H1 (cell line): Measurements from ENCODE around the gene PALM2AKAP2. TPM values are rescaled to one million over a fixed set of nuclear protein-coding genes. Genes with fewer than 3 reads are reported as not detected.

Experiments
- CTCF ChIA-PET: fragments of 300-600 bp; sonication (Branson Sonifier 250); formaldehyde crosslinking; loops from one replicate; lab custom pipeline; 2021; ENCODE audit not compliant: partially characterized antibody; lab: Charles Lee
- POLR2A ChIA-PET: fragments of 300-600 bp; sonication (Branson Sonifier 250); formaldehyde crosslinking; loops from one replicate; lab custom pipeline; 2021; ENCODE audit warnings: inconsistent platforms; ENCODE audit not compliant: partially characterized antibody; lab: Charles Lee
- DNase-seq, 2 experiments: peaks; one replicate each; pipeline versions ENCODE4 v3.0.0 to v3.0.0-alpha.2; 2010 to 2022; ENCODE audit warnings: low spot score in 2 of 2, low read depth in 1 of 2, mixed read lengths in 1 of 2
- FAIRE-seq: peaks from 2 replicates; lab custom pipeline; 2011; peaks lifted over from hg19 to GRCh38; lab: Jason Lieb, UNC
- H2AFZ ChIP-seq: 2 replicates; pipeline ENCODE4 v1.8.1; 2012; ENCODE audit warnings: low read length, inconsistent platforms
- H2AK5ac ChIP-seq: 2 replicates; pipeline ENCODE4 v1.6.1; 2013; ENCODE audit warnings: low read depth, low read length
- H2BK120ac ChIP-seq: replicated peaks from 2 replicates; pipeline ENCODE3; 2013; ENCODE audit warnings: low read depth, low read length, inconsistent platforms
- H2BK12ac ChIP-seq: 2 replicates; pipeline ENCODE4 v1.6.1; 2013; ENCODE audit warnings: low read depth, low read length
- H2BK15ac ChIP-seq: 2 replicates; pipeline ENCODE4 v1.6.1; 2013; ENCODE audit warnings: low read length
- H2BK20ac ChIP-seq: 2 replicates; pipeline ENCODE4 v1.6.1; 2013; ENCODE audit warnings: low read length
- H2BK5ac ChIP-seq: 2 replicates; pipeline ENCODE4 v1.6.1; 2013; ENCODE audit warnings: low read depth, low read length
- H3K14ac ChIP-seq: 2 replicates; pipeline ENCODE4 v1.6.1; 2013; ENCODE audit warnings: inconsistent platforms; ENCODE audit not compliant: insufficient read length
- H3K18ac ChIP-seq: 2 replicates; pipeline ENCODE4 v1.6.1; 2013; ENCODE audit warnings: low read length; ENCODE audit errors: extremely low read depth
- H3K23ac ChIP-seq: 2 replicates; pipeline ENCODE4 v1.6.1; 2013; ENCODE audit warnings: inconsistent platforms; ENCODE audit not compliant: insufficient read length
- H3K23me2 ChIP-seq: 2 replicates; pipeline ENCODE4 v1.6.1; 2013; ENCODE audit warnings: low read depth, low read length
- H3K27ac ChIP-seq: 2 replicates; pipeline ENCODE4 v1.6.1; 2011; ENCODE audit warnings: low read depth, low read length, inconsistent platforms
- H3K27me3 ChIP-seq, 4 experiments: replicated peaks in 1 of 4; 1 replicate in 1 of 4; 2 replicates in 3 of 4; pipeline versions ENCODE4 v1.6.1 to v1.8.1; 2011 to 2013; ENCODE audit warnings: low read length in 3 of 4, mild to moderate bottlenecking in 3 of 4, inconsistent platforms in 2 of 4, mixed read lengths in 2 of 4, moderate library complexity in 1 of 4; ENCODE audit not compliant: control insufficient read depth in 3 of 4, insufficient read depth in 3 of 4; ENCODE audit errors: extremely low read depth in 1 of 4
- H3K36me3 ChIP-seq, 4 experiments: 2 replicates each; pipeline versions ENCODE4 v1.6.1 to v1.8.1; 2011 to 2013; ENCODE audit warnings: mild to moderate bottlenecking in 4 of 4, low read length in 3 of 4, moderate library complexity in 2 of 4, control low read depth in 1 of 4, inconsistent platforms in 1 of 4; ENCODE audit not compliant: insufficient read depth in 4 of 4, control insufficient read depth in 2 of 4
- H3K4ac ChIP-seq: replicated peaks from 2 replicates; pipeline ENCODE3; 2013; ENCODE audit warnings: low read length, low read depth, mixed read lengths, inconsistent platforms; ENCODE audit not compliant: insufficient read length
- H3K4me1 ChIP-seq, 4 experiments: replicated peaks in 1 of 4; 1 replicate in 1 of 4; 2 replicates in 3 of 4; pipeline versions ENCODE4 v1.6.1 to v1.8.1; 2011 to 2013; ENCODE audit warnings: low read length in 3 of 4, inconsistent platforms in 2 of 4, mixed read lengths in 1 of 4; ENCODE audit not compliant: insufficient read depth in 4 of 4, control insufficient read depth in 3 of 4
- H3K4me2 ChIP-seq, 2 experiments: 2 replicates each; pipeline versions ENCODE4 v1.6.1 to v1.8.1; 2011 to 2013; ENCODE audit warnings: low read depth in 2 of 2, low read length in 2 of 2, control low read depth in 1 of 2, inconsistent platforms in 1 of 2, mild to moderate bottlenecking in 1 of 2; ENCODE audit not compliant: insufficient read depth in 1 of 2
- H3K4me3 ChIP-seq, 4 experiments: fragments of 200-600, 300-600 bp in 1 of 4; sonication (generic), shearing (Covaris generic), sonication (Bioruptor Twin) in 1 of 4; 2 replicates each; pipeline versions ENCODE4 v1.5.1 to v1.8.1; 2011 to 2016; ENCODE audit warnings: low read length in 4 of 4, low read depth in 3 of 4, control low read depth in 2 of 4, inconsistent platforms in 2 of 4, mild to moderate bottlenecking in 2 of 4, mixed read lengths in 1 of 4, moderate library complexity in 1 of 4; ENCODE audit not compliant: insufficient read depth in 2 of 4; ENCODE audit errors: extremely low read depth in 1 of 4
- H3K56ac ChIP-seq: replicated peaks from 2 replicates; pipeline ENCODE3; 2013; ENCODE audit warnings: low read depth, mild to moderate bottlenecking, mixed read lengths, low read length, inconsistent platforms; ENCODE audit not compliant: insufficient read length
- H3K79me1 ChIP-seq: 2 replicates; pipeline ENCODE4 v1.6.1; 2013; ENCODE audit warnings: low read depth, low read length, control low read depth
- H3K79me2 ChIP-seq, 2 experiments: 2 replicates each; pipeline versions ENCODE4 v1.6.1 to v1.8.1; 2012 to 2013; ENCODE audit warnings: low read length in 2 of 2, mild to moderate bottlenecking in 2 of 2, inconsistent platforms in 1 of 2; ENCODE audit not compliant: insufficient read depth in 2 of 2, control insufficient read depth in 1 of 2
- H3K9ac ChIP-seq, 4 experiments: replicated peaks in 1 of 4; 1 replicate in 1 of 4; 2 replicates in 3 of 4; pipeline versions ENCODE4 v1.6.1 to v1.8.1; 2011 to 2013; ENCODE audit warnings: low read depth in 3 of 4, low read length in 3 of 4, control low read depth in 2 of 4, mild to moderate bottlenecking in 2 of 4, moderate library complexity in 2 of 4, inconsistent platforms in 1 of 4; ENCODE audit errors: extremely low read depth in 1 of 4
- H3K9me3 ChIP-seq, 2 experiments: 2 replicates each; pipeline versions ENCODE4 v1.6.1 to v1.8.1; 2012 to 2013; ENCODE audit warnings: mild to moderate bottlenecking in 2 of 2, moderate library complexity in 2 of 2, control low read depth in 1 of 2, inconsistent platforms in 1 of 2, low read depth in 1 of 2, low read length in 1 of 2, mixed read lengths in 1 of 2; ENCODE audit not compliant: insufficient read depth in 2 of 2
- H4K20me1 ChIP-seq, 2 experiments: replicated peaks in 1 of 2; 2 replicates each; pipeline versions ENCODE3 to v1.8.1; 2011 to 2013; ENCODE audit warnings: inconsistent platforms in 2 of 2, low read length in 2 of 2, mild to moderate bottlenecking in 1 of 2; ENCODE audit not compliant: insufficient read depth in 2 of 2, control insufficient read depth in 1 of 2
- H4K5ac ChIP-seq: 2 replicates; pipeline ENCODE4 v1.6.1; 2013; ENCODE audit warnings: low read length, low read depth, mixed read lengths, inconsistent platforms; ENCODE audit not compliant: insufficient read length
- H4K8ac ChIP-seq: 2 replicates; pipeline ENCODE4 v1.8.0; 2013; ENCODE audit warnings: mild to moderate bottlenecking, moderate library complexity, low read length, inconsistent platforms; ENCODE audit not compliant: insufficient read depth; ENCODE audit errors: extremely low read depth
- H4K91ac ChIP-seq: replicated peaks from 2 replicates; pipeline ENCODE3; 2013; ENCODE audit warnings: low read length, mixed read lengths, inconsistent platforms; ENCODE audit not compliant: insufficient read length
- BCL11A ChIP-seq, 2 experiments: IDR thresholded peaks; one replicate each; pipeline ENCODE4 v1.6.1; 2011; ENCODE audit warnings: low read depth in 2 of 2, low read length in 2 of 2, mild to moderate bottlenecking in 2 of 2
- HDAC2 ChIP-seq, 2 experiments: fragments of 300-600 bp in 1 of 2; sonication (generic) in 1 of 2; IDR thresholded peaks; 2 replicates each; pipeline ENCODE4 v1.6.1; 2011 to 2012; ENCODE audit warnings: low read depth in 2 of 2, low read length in 2 of 2, mild to moderate bottlenecking in 2 of 2, moderate library complexity in 2 of 2, borderline replicate concordance in 1 of 2, inconsistent platforms in 1 of 2
- HDAC6 ChIP-seq: IDR thresholded peaks from one replicate; pipeline ENCODE4 v1.7.1; 2012; ENCODE audit warnings: low read depth, mild to moderate bottlenecking, inconsistent platforms, low read length, moderate library complexity
- KDM1A ChIP-seq: fragments of 200-600, 300-600 bp; sonication (generic); IDR thresholded peaks from 2 replicates; pipeline ENCODE4 v1.7.1; 2016; ENCODE audit warnings: mild to moderate bottlenecking, low read length, borderline replicate concordance
- KDM5A ChIP-seq: fragments of 200-600 bp; IDR thresholded peaks from 2 replicates; pipeline ENCODE4 v1.7.1; 2012; ENCODE audit warnings: mild to moderate bottlenecking, low read length, inconsistent platforms, mixed read lengths
- NRF1 ChIP-seq: IDR thresholded peaks from 2 replicates; pipeline ENCODE4 v1.6.1; 2011; ENCODE audit warnings: mild to moderate bottlenecking, low read depth, low read length, improper control_type of control experiment
- SIN3A ChIP-seq, 2 experiments: IDR thresholded peaks in 1 of 2; conservative IDR thresholded peaks in 1 of 2; 2 replicates each; pipeline ENCODE4 v1.6.1; 2011 to 2012; ENCODE audit warnings: low read length in 2 of 2, improper control_type of control experiment in 1 of 2, low read depth in 1 of 2, mild to moderate bottlenecking in 1 of 2
- TAF7 ChIP-seq: optimal IDR thresholded peaks from 2 replicates; pipeline ENCODE3; 2011; ENCODE audit warnings: low read depth, mild to moderate bottlenecking, inconsistent platforms, low read length, moderate library complexity, borderline replicate concordance
- WGBS, 2 experiments: shearing (Covaris generic) in 1 of 2; methylation state at CpG; one replicate each; pipeline versions ENCODE4 v1.1.6 to v1.1.7; 2013 to 2015; ENCODE audit warnings: low lambda C conversion rate in 2 of 2, mixed read lengths in 2 of 2, inconsistent platforms in 1 of 2, low coverage in 1 of 2, missing lambda C conversion rate in 1 of 2; ENCODE audit not compliant: insufficient replicate concordance in 2 of 2, insufficient coverage in 1 of 2, insufficient read length in 1 of 2; ENCODE audit errors: extremely low coverage in 1 of 2, missing lambda C conversion rate in 1 of 2; 5-methylcytosine and 5-hydroxymethylcytosine counted together
- polyA plus RNA-seq, 7 experiments: library from polyadenylated mRNA; depleted of rRNA in 3 of 7; stranded (reverse) in 5 of 7; unstranded in 2 of 7; fragments of >200 nt in 5 of 7; fragments of 200-250 nt in 2 of 7; gene quantifications; 1 replicate in 5 of 7; 2 replicates in 1 of 7; 4 replicates in 1 of 7; pipeline versions ENCODE4 v1.2.1 to v1.2.3, GENCODE V29; 2011 to 2013; ENCODE audit warnings: missing spikeins in 2 of 7, mixed read lengths in 2 of 7
- total RNA-seq: library from RNA; stranded (reverse); fragmentation: NEBNext Ultra II Directional; extraction: Animal tissue kit (Norgen Biotek cat#: 25700); gene quantifications from 2 replicates; pipeline ENCODE4 v1.2.1, GENCODE V29; 2021
- TF ChIP-seq, protein P1 (sequence below): IDR thresholded peaks from 2 replicates; pipeline ENCODE4 v1.6.1; 2012; ENCODE audit warnings: inconsistent platforms

The PALM2AKAP2 gene
- total and polyA plus RNA-seq, 2 of the 8 experiments (the other 6 are each of a cell fraction or from before 2014, with no cell fraction given), result 0.38 to 20.5 TPM

DNA sequence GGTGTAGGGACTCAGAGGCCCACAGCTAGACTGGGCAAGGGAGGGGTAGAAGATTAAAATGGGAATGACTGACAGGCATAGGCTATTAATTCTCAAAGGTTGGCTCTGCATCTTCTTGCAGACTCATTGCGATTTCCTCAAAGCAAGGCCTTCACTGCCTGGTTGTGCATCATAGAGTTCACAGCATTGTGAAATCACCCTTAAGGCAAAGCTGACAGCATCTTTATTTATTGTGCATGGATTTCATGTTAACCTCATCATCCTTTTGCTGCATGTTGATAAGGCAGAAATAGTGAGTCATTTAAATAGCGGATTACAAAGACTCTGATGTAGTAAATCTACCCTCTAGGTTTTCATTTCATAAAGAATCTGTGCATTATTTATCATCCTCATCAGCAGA is 13.6 kb upstream of the PALM2AKAP2 start:
- no peak overlapping the region for H3K4me2 ChIP-seq
- no peak overlapping the region for H2AK5ac ChIP-seq
- DNase-seq (no peak), FAIRE-seq (no peak)
- H3K9ac ChIP-seq, result no peak overlapping the region
- H4K20me1 ChIP-seq, result no peaks in the 10 kb centered on the region
- H2BK20ac ChIP-seq, result no peak overlapping the region
- no peak overlapping the region for H3K18ac ChIP-seq
- no peak overlapping the region for H2BK120ac ChIP-seq
- TF ChIP-seq NRF1 (no peak), HDAC2 (IDR thresholded peaks at IDR 0.05; ENCODE audit: borderline replicate concordance in 1 of 2, low read depth in 2 of 2, low read length in 2 of 2) (no peak), KDM5A (no peak), SIN3A (conservative IDR thresholded peaks at IDR 0.05 in 1 of 2, IDR thresholded peaks at IDR 0.05 in 1 of 2; ENCODE audit: low read depth in 1 of 2, low read length in 2 of 2) (no peak), BCL11A (IDR thresholded peaks at IDR 0.05; ENCODE audit: low read depth in 2 of 2, low read length in 2 of 2) (no peak), HDAC6 (no peak), KDM1A (no peak), TAF7 (no peak)
- TF ChIP-seq, protein P1, sequence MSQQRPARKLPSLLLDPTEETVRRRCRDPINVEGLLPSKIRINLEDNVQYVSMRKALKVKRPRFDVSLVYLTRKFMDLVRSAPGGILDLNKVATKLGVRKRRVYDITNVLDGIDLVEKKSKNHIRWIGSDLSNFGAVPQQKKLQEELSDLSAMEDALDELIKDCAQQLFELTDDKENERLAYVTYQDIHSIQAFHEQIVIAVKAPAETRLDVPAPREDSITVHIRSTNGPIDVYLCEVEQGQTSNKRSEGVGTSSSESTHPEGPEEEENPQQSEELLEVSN, result no peak
- WGBS, 2 experiments, result 85% methylated on average over 2 of the region's 2 CpGs; no CpG with 5 or more reads in 1 of the 2 experiments
- H3K9me3 ChIP-seq, result no peaks in the 10 kb centered on the region
- H3K23ac ChIP-seq, result no peak overlapping the region
- POLR2A ChIA-PET, result no interaction called here
- H3K27me3 ChIP-seq, result no peaks in the 10 kb centered on the region
- H3K79me1 ChIP-seq, result no peaks in the 10 kb centered on the region
- H3K23me2 ChIP-seq, result peaks cover 3% of the 10 kb centered on the region; the same call in 1 of the 2 replicates
- H4K8ac ChIP-seq, result no peak overlapping the region
- no peak overlapping the region for H3K27ac ChIP-seq
- H3K4me3 ChIP-seq, result no peak overlapping the region
- H3K36me3 ChIP-seq, result no peaks in the 10 kb centered on the region
- no peak overlapping the region for H2BK12ac ChIP-seq
- no peak overlapping the region for H4K91ac ChIP-seq
- H4K5ac ChIP-seq, result no peak overlapping the region
- H3K4ac ChIP-seq, result no peak overlapping the region
- CTCF ChIA-PET, result interaction anchor here (0.8 to 1.6 kb wide), 4 partner anchors 24 to 56 kb away, joined by 3 to 4 read pairs (median 3); no protein-coding TSS in a partner anchor
- H3K56ac ChIP-seq, result no peak overlapping the region
- H2BK5ac ChIP-seq, result no peak overlapping the region
- H3K14ac ChIP-seq, result no peak overlapping the region
- no peaks in the 10 kb centered on the region for H3K79me2 ChIP-seq
- peaks cover 6 to 22% (median 14%) of the 10 kb centered on the region in 4 experiments for H3K4me1 ChIP-seq
- H2AFZ ChIP-seq, result no peak overlapping the region
- no peak overlapping the region for H2BK15ac ChIP-seq
